Esophagus squamous epithelium (tissue), 4 donors: ENCODE results near the gene BCKDHB.

Experiments used
- POLR2A ChIP-seq, 4 donors: fragments of 450-650 bp; IDR thresholded peaks; one replicate each; pipeline ENCODE4 v1.6.1; 2017; ENCODE audit warnings: antibody characterized with exemption in 4 of 4, mild to moderate bottlenecking in 4 of 4, moderate library complexity in 3 of 4
- TF ChIP-seq, protein P1 (sequence below), 6 experiments: fragments of 450-650 bp in 4 of 6; fragments of 200-600 bp in 2 of 6; sonication (generic) in 2 of 6; IDR thresholded peaks; one replicate each; pipeline ENCODE4 v1.5.1; 2016 to 2019; ENCODE audit warnings: antibody characterized with exemption in 6 of 6, mild to moderate bottlenecking in 4 of 6, moderate library complexity in 4 of 6

DNA sequence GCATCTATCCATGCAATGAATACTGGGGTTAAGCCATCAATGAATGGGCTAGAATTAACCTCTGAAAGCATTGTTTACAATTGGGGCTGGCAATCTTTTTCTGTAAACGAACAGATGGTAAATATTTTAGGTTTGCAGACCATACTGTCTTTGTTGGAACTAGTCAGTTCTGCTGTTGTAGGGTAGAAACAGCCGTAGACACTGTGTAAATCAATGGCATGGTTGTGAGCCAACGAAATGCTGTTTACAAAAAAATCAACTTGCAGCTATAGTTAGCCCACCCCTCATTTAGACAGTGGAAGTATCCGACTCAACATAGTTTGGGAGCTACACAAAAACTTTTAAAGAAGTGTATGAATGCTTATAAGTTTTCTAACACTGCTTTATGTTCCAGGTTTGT lies 91.5 kb downstream of the BCKDHB start:
- TF ChIP-seq, protein P1, sequence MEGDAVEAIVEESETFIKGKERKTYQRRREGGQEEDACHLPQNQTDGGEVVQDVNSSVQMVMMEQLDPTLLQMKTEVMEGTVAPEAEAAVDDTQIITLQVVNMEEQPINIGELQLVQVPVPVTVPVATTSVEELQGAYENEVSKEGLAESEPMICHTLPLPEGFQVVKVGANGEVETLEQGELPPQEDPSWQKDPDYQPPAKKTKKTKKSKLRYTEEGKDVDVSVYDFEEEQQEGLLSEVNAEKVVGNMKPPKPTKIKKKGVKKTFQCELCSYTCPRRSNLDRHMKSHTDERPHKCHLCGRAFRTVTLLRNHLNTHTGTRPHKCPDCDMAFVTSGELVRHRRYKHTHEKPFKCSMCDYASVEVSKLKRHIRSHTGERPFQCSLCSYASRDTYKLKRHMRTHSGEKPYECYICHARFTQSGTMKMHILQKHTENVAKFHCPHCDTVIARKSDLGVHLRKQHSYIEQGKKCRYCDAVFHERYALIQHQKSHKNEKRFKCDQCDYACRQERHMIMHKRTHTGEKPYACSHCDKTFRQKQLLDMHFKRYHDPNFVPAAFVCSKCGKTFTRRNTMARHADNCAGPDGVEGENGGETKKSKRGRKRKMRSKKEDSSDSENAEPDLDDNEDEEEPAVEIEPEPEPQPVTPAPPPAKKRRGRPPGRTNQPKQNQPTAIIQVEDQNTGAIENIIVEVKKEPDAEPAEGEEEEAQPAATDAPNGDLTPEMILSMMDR (IDR thresholded peaks at IDR 0.05) = no peak
- TF ChIP-seq POLR2A (IDR thresholded peaks at IDR 0.05) = no peak
